GM18517 (cell line): ENCODE data around the gene LRRC10B.

ENCODE experiments used
- ATAC-seq: cut with Tn5 transposase; IDR thresholded peaks from one replicate; pipeline ENCODE4 v1.9.1; 2021; ENCODE audit warnings: mild to moderate bottlenecking, moderate library complexity; ENCODE audit not compliant: unreplicated experiment

LRRC10B gene

DNA sequence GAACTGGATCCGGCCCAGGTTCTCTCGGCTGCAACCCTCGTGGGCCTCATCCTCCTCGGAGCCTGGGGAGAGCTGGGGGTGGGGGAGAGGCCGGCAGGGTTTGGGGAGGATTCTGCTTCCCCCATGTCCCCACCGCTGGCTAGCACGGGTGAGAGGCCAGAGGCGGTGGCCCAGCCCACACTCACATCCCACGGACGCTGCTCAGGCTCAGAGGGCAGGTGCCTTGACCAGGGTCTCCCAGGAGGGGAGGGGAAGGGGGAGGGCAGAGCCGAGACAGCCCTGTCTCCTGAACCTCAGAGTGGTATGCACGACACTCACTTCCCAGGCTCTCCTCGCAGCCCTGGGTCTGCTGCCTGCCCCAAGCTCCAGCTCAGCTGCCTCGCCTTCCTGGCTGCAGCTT is 19.6 kb downstream of the LRRC10B start:
- no peak for ATAC-seq

DNA sequence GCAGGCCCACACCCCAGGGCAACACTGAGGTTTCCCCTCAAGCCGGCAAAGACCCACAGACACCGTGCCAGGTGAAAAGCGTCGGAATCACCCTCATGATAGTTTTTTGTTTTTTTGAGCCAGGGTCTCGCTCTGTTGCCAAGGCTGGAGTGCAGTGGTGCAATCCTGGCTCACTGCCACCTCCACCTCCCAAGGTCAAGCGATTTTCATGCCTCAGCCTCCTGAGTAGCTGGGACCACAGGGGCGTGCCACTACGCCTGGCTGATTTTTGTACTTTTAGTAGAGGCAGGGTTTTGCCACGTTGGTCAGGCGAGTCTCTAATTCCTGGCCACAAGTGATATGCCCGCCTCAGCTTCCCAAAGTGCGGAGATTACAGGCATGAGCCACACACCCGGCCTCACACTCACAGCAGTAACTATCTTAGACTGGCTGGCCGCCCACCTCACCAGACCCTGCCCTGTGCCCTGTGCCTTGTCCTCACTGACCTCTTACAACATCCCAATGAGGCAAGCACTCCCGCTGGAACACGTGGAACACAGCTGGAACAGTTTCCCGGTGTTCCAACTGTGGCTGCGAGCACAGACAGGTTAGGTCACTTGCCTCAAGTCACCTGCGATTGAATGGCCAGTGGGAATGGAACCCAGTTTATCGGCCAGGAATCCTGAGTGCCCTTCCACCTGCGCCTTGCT is 21.1 kb downstream of the LRRC10B start:
- no peak for ATAC-seq

DNA sequence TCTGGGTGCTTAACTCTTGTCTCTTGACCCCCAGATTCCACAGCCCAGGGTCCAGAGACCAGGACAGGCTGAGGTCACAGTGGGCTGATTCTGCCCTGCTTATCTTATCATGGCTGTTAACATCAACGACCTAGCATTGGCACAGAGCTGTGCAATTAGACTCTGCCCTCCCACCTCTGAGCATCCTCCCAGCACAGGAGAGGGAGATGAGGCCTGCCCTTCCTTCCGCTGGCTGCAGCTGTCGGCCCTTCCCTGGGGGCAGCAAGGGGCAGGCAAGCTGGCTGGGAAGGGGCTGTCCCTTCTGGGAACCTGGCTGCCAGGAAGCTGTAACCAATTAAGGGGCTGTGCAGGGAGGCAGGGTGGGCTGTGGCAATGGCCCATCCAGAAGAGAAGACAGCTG is 22.5 kb downstream of the LRRC10B start:
- no peak for ATAC-seq

DNA sequence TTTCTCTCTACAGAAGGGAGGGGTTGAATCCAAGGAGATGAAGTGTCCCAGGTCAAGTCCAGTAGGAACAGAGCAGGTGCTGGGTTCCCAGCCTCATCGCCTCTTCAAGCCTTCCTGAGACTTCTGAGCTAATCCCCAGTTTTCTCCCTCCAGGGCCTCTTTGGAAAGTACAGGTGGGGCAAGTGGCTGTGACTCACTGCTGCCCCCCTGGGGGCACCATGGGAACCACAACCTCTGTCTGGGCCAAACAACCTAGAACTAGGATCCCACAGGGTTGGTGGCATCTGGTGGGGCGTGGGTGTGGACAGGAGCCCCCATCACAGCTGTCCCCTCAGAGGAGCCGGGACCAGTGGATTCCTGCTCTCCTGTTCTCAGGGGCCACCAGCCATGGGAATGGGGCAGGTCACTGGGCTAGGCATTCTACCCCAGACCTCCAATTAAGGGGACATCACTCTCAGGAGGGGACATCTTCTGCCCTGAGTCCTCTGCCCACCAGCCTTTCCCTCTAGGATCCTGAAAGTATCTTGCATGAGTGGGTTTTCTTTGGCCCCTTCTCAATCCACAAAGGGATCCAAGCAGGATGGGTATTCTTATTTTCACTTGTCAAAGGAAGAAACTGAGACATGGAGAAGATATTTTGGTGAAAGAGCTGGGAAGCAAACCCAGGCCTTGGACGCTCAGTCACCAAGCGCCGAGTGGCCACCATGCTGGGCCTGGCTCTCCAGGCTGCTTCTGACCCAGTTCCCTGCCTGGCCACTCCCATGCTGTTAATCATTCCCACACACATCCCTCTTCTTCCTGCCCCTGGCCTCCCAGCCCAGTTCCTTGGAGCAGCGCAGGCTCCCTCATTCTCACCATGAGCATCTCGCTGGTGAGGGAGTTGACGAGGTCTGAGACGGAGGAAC is 23.8 kb downstream of the LRRC10B start:
- no peak for ATAC-seq

DNA sequence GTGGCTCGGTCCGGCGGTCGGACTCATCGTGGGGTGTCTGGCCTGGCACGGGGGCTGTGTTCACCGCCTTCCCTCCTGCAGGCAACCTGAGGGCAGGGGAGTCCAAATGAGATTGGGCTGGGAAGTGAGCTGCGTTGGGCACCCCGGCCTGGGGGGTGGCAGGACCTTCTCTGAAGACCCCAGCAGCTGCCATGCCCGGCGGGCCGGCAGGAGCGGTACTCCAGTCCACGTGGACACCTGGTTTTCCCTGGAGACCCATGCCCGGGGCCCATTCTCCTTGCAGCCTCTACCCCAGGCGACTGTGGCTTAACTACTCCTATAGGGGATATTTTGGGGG is 24.5 kb downstream of the LRRC10B start:
- no peak for ATAC-seq

DNA sequence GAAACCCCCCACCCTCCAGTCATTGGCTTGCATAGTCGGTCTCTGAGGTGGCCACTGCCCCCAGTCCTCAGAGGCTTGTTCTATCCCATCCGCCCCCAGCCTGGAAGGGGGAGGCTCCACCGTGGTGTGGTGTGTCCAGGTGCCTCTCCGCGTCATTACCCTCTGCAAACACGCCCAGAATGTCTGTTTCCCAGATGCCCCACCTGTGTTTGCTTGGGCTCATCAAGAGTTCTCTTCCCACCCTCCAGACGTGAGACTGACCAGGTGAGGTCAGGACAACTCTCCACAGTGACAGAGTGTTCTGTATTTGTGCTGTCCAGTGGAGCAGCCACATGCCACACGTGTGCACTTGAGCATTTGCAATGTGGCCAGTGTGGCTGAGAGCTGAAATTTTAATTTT is 24.9 kb downstream of the LRRC10B start:
- ATAC-seq, result no peak

DNA sequence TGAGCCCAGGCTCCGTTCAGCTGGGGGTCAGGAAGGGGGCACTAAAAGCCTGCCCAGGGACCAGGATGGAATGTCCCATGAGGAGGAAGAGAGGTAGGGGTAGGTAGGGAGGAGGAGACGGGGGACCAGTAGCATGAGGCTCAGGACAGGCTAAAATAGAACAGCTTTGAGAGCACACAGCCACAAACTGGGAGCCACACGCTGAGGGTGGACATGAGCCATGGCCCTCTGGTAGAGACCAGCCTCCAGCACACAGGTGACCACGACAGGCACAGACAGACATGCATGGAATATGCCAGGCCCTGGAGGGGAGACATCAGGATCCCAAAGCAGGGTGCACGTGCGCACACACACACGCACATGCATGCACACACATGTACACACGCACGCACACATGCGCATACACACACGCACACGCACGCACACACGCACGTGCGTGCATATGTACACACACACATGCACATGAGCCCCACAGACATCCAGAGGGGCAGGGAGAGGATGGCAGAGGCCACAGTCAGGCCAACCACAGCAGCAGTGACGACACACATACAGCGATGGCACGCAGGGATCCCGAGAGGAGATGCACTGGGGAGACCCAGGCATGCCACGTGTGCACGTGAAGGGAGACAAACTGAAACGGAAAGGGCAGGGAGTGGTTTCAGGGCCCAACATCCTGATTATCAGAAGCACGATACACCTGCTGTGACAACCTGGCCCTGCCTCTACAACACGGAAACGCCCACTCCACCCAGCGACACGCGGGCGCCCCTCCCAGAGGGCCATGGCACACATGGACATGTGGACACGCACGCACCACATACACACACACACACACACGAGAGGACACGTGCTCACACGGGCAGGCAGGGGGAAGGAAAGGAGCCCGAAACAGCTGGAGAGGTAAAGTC is 25.7 kb downstream of the LRRC10B start:
- no peak for ATAC-seq

DNA sequence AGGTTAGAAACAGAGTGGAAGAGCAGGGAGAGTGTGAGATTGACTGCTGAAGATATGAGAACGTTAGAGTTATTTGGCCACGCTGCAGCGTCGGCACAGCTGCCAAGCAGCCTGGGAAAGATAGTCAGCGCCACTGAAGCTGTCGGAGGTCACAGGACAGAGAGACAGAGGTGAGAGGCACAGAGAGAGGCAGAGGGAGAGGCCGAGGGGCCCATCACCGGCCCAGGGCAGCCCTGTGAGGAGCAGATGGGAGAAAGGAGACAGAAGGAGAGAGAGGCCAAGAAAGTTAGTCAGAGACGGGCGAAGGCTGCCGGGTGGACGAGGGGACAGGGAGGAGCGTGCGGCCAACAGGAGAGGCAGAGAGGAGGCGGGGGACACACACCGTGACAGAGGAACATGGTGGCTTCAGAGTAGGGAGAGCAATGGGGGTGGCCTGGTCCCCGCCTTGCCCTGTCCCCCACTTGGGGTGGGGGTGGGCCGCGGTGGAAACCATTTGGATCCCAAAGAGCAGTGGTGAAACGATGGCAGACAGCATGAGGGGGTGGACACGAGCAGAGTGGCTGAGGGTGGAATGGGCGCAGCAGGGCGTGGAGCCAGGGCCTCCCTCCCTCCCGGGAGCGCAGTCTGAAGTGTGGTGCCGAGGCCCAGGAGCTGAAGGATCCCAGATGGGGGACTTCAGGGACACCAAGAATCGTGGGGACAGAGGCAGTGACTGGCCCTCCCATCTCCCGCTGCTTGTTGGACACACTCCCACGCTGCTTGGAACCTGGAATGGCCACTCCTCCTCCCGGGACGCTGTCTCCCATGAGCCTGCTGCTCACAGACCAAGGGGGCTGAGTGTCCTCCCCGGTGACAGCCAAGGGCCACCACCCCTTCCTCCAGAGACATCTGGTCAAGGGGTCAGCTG is 26.6 kb downstream of the LRRC10B start:
- no peak for ATAC-seq

DNA sequence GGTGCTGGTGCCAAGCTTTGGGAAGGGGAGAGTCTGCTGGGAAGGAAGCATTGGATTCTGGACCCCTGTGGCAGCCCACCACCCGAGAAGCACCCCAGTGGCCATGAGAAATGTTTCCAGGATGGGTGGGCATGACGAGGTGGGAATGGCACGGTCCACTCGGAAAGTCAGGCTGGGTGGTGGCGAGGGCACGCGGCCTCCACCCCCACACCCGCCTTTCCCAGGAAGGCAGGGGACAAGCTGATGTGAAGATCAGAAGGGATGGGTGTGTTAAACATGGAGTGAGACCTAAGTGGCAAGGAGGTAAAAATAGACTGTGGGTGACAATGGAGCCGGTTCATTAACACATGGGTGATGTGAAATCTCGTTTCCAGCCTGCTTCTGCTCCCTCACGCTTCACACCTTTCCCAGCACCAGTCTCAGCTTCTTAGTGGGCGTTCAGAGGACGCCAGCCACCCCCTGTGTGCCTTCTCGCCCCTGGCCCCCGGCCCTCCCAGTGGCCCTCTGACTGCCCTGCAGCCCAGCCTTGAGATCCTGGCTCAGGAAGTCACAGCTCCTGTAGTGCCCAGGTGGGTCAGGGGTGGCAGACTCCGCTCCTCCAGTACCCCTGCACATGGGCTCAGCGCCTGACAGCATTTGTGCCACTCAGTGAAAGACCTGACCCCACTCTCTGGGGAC is 27.6 kb downstream of the LRRC10B start:
- no peak for ATAC-seq

DNA sequence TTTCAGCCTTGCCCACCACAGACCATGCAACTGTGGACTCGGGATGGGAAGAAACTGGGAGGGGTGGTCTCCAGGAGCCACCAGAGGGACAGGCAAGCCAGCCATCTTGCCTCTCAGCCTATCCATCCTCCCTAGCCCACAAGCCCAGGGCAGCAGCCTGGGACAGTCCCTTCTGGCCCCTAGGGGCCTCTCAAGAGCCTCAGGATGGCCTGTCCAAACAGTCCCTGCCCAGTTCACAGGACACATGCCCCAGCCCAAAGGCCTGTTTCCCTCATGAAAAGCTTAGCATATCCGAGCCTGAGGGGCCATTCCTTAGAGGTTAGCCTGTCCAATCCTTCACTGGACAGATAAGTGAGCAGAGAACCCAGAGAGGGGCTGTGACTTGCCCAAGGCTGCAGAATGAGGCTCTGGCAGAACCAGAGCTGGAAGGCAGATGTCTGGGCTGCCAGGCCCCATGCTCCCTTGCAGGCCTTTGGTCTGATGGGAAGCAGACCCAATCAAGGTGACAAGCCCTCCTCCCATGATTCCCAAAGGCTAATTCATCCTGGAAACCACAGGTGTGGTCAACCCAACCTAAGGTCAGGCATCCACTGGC is 28.2 kb downstream of the LRRC10B start:
- no peak for ATAC-seq

DNA sequence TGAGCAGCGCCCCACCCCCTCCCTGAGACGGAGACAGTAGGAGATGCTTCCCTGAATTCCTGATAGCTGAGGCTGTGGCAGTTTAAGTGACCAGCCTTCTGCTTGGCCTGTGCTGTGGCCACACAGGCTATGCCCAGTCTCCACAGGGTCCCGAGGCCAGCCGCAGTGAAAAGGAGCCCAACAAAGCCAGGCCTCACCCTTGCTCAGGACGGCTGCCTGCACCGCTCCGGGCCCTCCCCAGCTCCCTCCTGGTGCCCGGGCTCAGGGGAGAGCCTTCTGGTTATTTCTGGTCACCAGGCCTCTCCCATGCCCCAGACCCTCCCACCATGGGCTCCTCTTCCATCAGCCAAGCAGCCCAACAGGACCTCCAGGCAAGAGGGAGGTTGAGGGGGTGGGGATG is 28.8 kb downstream of the LRRC10B start:
- no peak for ATAC-seq

DNA sequence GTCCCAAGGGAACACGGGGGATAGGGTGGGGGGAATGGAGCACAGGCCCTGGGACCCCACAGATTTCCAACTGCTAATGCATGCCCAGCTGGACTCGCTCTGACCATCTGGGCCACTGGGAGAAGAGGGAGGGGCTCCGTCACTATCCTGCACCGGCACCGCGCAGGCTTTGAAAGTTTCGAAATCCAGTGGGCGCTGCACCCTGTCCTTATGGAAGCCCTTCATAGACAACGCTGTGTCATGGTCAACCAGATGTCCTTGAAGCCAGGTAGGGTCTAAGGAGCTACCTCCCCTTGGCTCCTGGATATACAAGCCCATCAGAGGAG is 30.1 kb downstream of the LRRC10B start:
- ATAC-seq, result no peak

DNA sequence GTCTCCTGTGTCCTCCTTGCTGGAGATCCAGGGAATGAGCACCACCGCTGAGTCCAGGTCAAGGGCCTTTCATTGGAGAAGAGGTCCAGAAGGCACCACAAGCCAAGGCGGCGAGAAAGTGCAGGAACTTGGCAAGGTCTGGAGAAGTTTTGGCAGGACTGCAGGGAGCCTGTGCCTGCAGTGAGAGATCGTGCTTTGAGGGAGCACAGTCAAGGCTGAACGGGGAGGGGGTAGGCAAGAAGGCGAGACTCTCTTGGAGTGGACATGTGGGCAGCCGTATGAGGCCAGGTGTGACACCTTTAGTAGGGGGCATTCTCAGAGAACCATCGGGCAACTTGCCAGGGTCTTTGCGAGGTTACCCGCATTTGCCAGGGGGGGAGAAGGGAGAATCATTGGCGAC is 30.5 kb downstream of the LRRC10B start:
- ATAC-seq, result no peak

DNA sequence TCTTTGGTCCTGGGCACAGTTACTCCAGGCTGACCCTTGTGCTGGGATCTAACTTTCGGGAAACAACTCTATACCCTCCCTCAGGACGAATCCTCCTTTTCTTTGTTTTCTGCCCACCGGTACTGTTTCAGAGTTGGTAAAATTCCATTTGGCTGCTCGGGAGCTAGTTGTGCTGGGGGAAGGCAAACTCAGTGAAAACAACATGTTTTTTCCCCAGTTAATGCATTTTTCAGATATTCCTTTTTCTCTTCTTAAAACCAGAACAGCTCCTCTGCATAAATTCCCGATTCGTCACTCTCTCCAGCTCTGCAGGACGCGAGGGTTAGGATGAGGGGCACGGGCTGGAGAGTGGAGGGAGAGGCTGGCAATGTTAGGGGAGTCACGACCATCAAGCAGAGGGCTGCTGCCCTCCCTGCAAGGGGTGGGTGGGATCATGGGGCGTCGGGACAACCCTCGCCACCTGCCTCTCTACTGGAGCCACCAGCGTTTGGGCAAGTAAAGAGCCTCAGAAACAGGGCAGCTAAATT is 31.3 kb downstream of the LRRC10B start:
- ATAC-seq, result no peak

DNA sequence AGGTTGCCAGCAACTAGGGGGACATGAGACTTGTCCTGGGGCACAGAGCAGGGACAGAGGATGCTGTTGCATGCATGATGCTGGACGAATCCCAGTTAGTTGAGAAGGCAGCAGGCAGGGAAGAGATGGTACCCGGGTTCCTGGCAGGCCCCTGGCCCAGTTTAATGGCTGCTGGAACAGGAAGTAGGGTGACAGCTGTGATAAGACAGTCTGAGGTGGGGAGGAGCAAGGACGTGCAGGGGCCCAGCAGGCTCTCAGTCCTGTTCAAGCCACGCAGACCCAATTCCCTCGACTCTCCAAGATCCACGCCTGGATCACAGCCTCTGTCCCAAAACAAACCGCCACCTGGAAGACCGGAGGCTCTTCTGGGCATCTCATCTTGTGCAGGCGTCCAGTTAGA is 32.0 kb downstream of the LRRC10B start:
- no peak for ATAC-seq

DNA sequence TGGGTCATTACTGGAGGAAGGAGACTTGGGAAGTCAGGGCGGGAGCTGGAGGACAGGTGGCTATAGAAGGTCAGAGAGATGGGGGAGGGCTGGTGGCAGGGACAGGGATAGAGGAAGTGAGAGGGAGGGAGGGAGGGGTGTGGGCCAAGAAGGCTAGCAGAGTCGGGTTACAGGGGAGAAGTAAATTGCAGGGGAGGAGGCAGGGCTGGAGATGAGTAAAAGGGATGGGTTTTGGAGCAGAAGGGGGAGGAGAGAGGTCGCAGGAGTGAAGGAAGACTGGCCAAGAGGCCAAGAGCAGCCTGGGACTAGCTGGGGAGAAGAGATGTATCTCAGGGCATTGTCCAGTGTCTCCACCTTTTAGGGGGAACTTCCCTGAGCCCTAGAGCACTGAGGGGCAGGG is 33.0 kb downstream of the LRRC10B start:
- ATAC-seq, result no peak

DNA sequence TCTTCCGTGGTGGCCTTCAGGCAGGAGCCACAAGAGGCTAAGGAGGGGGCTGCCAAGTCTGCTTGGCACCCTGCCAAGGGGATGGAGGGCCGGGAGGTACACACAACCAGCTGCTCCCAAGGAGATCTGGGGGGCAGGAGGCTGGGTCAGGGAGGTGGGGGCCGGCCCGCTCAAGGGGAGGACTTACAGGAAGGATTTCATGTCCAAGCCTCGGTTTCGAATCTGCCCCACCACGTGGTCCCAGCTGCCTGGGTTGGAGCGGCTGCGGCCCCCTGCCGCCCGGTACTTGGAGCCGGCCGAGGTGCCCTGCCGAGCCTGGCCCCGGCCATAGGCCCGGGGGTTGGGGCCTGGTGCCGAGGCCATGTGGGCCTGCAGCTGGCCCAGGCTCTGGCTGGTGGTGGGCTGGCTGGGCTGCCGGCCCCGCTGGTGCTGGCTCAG is 33.5 kb downstream of the LRRC10B start:
- no peak for ATAC-seq

DNA sequence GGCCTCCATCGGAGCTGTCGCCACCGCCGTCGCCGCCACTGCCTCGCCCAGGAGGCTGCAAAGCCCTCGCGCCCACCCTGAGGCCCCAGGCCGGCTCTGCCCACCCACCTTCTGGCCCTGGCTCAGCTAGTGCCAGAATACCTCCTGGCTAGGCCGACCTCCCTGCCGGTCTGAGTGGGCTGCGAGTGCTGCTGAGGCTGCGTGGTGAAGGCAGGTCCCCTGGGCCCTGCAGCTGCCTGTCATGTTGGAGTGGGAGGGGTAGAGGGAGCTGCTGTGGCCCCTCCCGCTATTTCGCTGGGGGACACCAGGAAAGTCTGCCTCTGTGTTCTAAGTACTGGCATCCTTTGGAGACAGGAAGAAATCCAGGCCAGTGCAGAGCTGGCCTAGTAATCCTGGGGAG is 34.2 kb downstream of the LRRC10B start:
- no peak for ATAC-seq

DNA sequence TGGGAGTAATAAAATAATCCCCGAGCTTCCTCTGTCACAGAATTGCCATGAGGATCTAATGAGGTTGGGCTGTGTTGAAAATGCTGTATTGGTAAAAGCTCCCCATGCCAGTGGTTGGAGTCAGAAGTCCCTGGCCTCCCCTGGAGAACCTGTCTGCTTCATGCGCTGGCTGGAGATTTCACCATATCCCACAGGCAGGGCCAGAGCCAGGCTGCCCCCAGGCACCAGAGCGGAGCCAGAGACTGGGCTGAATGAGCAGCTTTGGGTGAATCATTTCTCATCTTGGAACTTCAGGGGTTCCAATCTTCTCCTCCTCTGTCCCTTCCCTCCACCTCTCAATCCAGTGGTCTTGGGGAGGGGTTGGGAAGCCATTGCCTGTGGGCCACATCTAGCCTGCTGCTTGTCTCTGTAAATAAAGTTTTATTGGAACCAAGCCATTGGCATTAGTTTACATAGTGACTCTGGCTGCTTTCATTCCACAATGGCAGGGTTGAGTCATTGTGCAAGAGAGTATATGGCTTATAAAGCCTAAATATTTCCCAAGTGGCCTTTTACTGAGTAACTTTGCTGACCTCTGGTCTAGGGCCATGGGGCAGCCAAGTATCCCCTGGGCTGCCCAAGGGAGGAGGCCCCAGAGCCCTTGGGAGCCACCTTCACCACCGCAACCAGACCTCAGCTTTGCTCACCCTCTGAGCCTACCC is 35.2 kb downstream of the LRRC10B start:
- no peak for ATAC-seq
